GM12875 (cell line): ENCODE data around the gene MEX3C.

Experiments used
- H3K4me3 ChIP-seq: one replicate; pipeline ENCODE4 v1.5.1; 2011; ENCODE audit warnings: low read depth, low read length, control low read depth
- CTCF ChIP-seq: IDR thresholded peaks from 2 replicates; pipeline ENCODE4 v1.5.1; 2011; ENCODE audit warnings: low read depth, mild to moderate bottlenecking, control low read depth, inconsistent platforms, low read length, moderate library complexity, borderline replicate concordance; ENCODE audit not compliant: insufficient read depth

The MEX3C gene

GRCh38 chr18:51135364-51135763 is 62.1 kb downstream of the MEX3C start:
- TF ChIP-seq CTCF: no peak
- no peak overlapping the region for H3K4me3 ChIP-seq

- no peak for TF ChIP-seq CTCF
- no peak overlapping the region for H3K4me3 ChIP-seq
Observed at GRCh38 chr18:51134721-51135120, 62.8 kb downstream of the MEX3C start.

- no peak for TF ChIP-seq CTCF
- H3K4me3 ChIP-seq: no peak overlapping the region
Observed at GRCh38 chr18:51133580-51134160, 63.8 kb downstream of the MEX3C start.

- no peak overlapping the region for H3K4me3 ChIP-seq
- no peak for TF ChIP-seq CTCF
Observed at GRCh38 chr18:51132256-51132935, 65.1 kb downstream of the MEX3C start.

- TF ChIP-seq CTCF: no peak
- H3K4me3 ChIP-seq: no peak overlapping the region
Observed at GRCh38 chr18:51128533-51128932, 68.9 kb downstream of the MEX3C start.

GRCh38 chr18:51127664-51128063 is 69.8 kb downstream of the MEX3C start:
- TF ChIP-seq CTCF: no peak
- H3K4me3 ChIP-seq: no peak overlapping the region

GRCh38 chr18:51125976-51126375 is 71.5 kb downstream of the MEX3C start:
- no peak overlapping the region for H3K4me3 ChIP-seq

More at GRCh38 chr18:51125976-51126375, 71.5 kb downstream of the MEX3C start:
- no peak for TF ChIP-seq CTCF
